ENCODE results near the gene COMMD1. TPM values are rescaled to one million over a fixed set of nuclear protein-coding genes. Genes with fewer than 3 reads are reported as not detected.

Gene COMMD1
- total RNA-seq, 1 donor from 2014 or later, result 57.9 TPM

- H3K4me3 ChIP-seq (ENCODE audit: low read length in 3 of 3), result no peak overlapping the region
- H3K9me3 ChIP-seq (ENCODE audit: control insufficient read depth in 3 of 3, low read length in 3 of 3), result no peaks in the 10 kb centered on the region
- H3K9ac ChIP-seq (ENCODE audit: low read depth in 1 of 3, low read length in 3 of 3), result no peak overlapping the region
- H3K27me3 ChIP-seq (ENCODE audit: control insufficient read depth in 3 of 3, insufficient read depth in 3 of 3, low read length in 3 of 3), result no peaks in the 10 kb centered on the region
- no peaks in the 10 kb centered on the region for H3K36me3 ChIP-seq (ENCODE audit: control insufficient read depth in 3 of 3, insufficient read depth in 3 of 3, low read length in 3 of 3)
- H3K27ac ChIP-seq (ENCODE audit: low read depth, low read length), result peak overlapping the region; percentile 36
- H3K4me1 ChIP-seq (ENCODE audit: control insufficient read depth in 3 of 3, insufficient read depth in 3 of 3, low read length in 3 of 3), result peaks cover 6 to 9% (median 9%) of the 10 kb centered on the region in 3 donors
These were observed 273.3 kb downstream of the COMMD1 start for GRCh38 chr2:62178741-62179271.

GRCh38 chr2:62180975-62181374 is 275.5 kb downstream of the COMMD1 start:
- Histone ChIP-seq H3K9me3 (ENCODE audit: control insufficient read depth in 3 of 3, low read length in 3 of 3) (peaks cover 0 to 3% (median 0%) of the 10 kb centered on the region in 3 donors), H3K27me3 (ENCODE audit: control insufficient read depth in 3 of 3, insufficient read depth in 3 of 3, low read length in 3 of 3) (no peaks in the 10 kb centered on the region), H3K36me3 (ENCODE audit: control insufficient read depth in 3 of 3, insufficient read depth in 3 of 3, low read length in 3 of 3) (no peaks in the 10 kb centered on the region), H3K4me1 (ENCODE audit: control insufficient read depth in 3 of 3, insufficient read depth in 3 of 3, low read length in 3 of 3) (peaks cover 6 to 9% (median 9%) of the 10 kb centered on the region in 3 donors), H3K9ac (ENCODE audit: low read depth in 1 of 3, low read length in 3 of 3) (no peak overlapping the region), H3K27ac (ENCODE audit: low read depth, low read length) (no peak overlapping the region), H3K4me3 (ENCODE audit: low read length in 3 of 3) (no peak overlapping the region)

GRCh38 chr2:62181843-62182242 is 276.4 kb downstream of the COMMD1 start:
- Histone ChIP-seq H3K9ac (ENCODE audit: low read depth in 1 of 3, low read length in 3 of 3) (no peak overlapping the region), H3K36me3 (ENCODE audit: control insufficient read depth in 3 of 3, insufficient read depth in 3 of 3, low read length in 3 of 3) (no peaks in the 10 kb centered on the region), H3K9me3 (ENCODE audit: control insufficient read depth in 3 of 3, low read length in 3 of 3) (peaks cover 0 to 3% (median 0%) of the 10 kb centered on the region in 3 donors), H3K27me3 (ENCODE audit: control insufficient read depth in 3 of 3, insufficient read depth in 3 of 3, low read length in 3 of 3) (no peaks in the 10 kb centered on the region), H3K27ac (ENCODE audit: low read depth, low read length) (no peak overlapping the region), H3K4me1 (ENCODE audit: control insufficient read depth in 3 of 3, insufficient read depth in 3 of 3, low read length in 3 of 3) (peaks cover 6 to 9% (median 9%) of the 10 kb centered on the region in 3 donors), H3K4me3 (ENCODE audit: low read length in 3 of 3) (no peak overlapping the region)

GRCh38 chr2:62184512-62185230 is 279.2 kb downstream of the COMMD1 start:
- no peaks in the 10 kb centered on the region for H3K36me3 ChIP-seq (ENCODE audit: control insufficient read depth in 3 of 3, insufficient read depth in 3 of 3, low read length in 3 of 3)
- no peak overlapping the region for H3K27ac ChIP-seq (ENCODE audit: low read depth, low read length)
- no peak overlapping the region for H3K4me3 ChIP-seq (ENCODE audit: low read length in 3 of 3)
- H3K27me3 ChIP-seq (ENCODE audit: control insufficient read depth in 3 of 3, insufficient read depth in 3 of 3, low read length in 3 of 3), result no peaks in the 10 kb centered on the region
- H3K9me3 ChIP-seq (ENCODE audit: control insufficient read depth in 3 of 3, low read length in 3 of 3), result peaks cover 0 to 3% (median 0%) of the 10 kb centered on the region in 3 donors
- no peak overlapping the region for H3K9ac ChIP-seq (ENCODE audit: low read depth in 1 of 3, low read length in 3 of 3)
- H3K4me1 ChIP-seq (ENCODE audit: control insufficient read depth in 3 of 3, insufficient read depth in 3 of 3, low read length in 3 of 3), result peaks cover 0 to 7% (median 0%) of the 10 kb centered on the region in 3 donors

Small RNA genes within 50 kb of the gene (small RNA-seq; reads per million reads assigned to genes)
- not detected for gene RF00019

Other genes with a start within 250 kb of the COMMD1 start
- 7.3 TPM for gene FAM161A, start 51.6 kb upstream of the COMMD1 start, total RNA-seq
- gene CCT4, start 17.0 kb upstream of the COMMD1 start, total RNA-seq, result 141 TPM

All from skeletal muscle tissue (tissue), 5 donors.